Endothelial cell of umbilical vein (primary cell): ENCODE data around the gene ULK4. TPM values are rescaled to one million over a fixed set of nuclear protein-coding genes. Genes with fewer than 3 reads are reported as not detected.

Experiments used
- BruUV-seq: library from RNA; stranded (reverse); fragments of 400-500 nt; replicated peaks from 2 replicates; lab custom pipeline; 2021; lab: Mats Ljungman, UMichigan
- CTCF ChIA-PET: fragments of 300-600, 350-600 bp; sonication (Branson Sonifier 250); formaldehyde crosslinking; loops from one replicate; lab custom pipeline; 2021; ENCODE audit warnings: antibody characterized with exemption, inconsistent platforms; lab: Charles Lee
- POLR2A ChIA-PET: fragments of 300-600, 350-600 bp; sonication (Branson Sonifier 250); formaldehyde crosslinking; loops from one replicate; lab custom pipeline; 2021; ENCODE audit warnings: antibody characterized with exemption, inconsistent platforms; lab: Charles Lee
- DNase-seq: peaks from one replicate; pipeline ENCODE4 v3.0.0-alpha.2; 2011; ENCODE audit warnings: low read depth, low spot score
- FAIRE-seq: peaks from 2 replicates; lab custom pipeline; 2011; peaks lifted over from hg19 to GRCh38; lab: Jason Lieb, UNC
- H2AFZ ChIP-seq: 2 replicates; pipeline ENCODE4 v1.6.0; 2012; ENCODE audit warnings: low read depth, low read length, control low read depth, inconsistent platforms
- H3K27ac ChIP-seq: 2 replicates; pipeline ENCODE4 v1.5.1; 2011; ENCODE audit warnings: low read depth, mild to moderate bottlenecking, control low read depth, low read length, moderate library complexity; ENCODE audit not compliant: insufficient read depth
- H3K27me3 ChIP-seq, 2 experiments: 2 replicates each; pipeline versions ENCODE4 v1.6.0 to v1.6.1; 2011; ENCODE audit warnings: low read length in 2 of 2, mixed read lengths in 1 of 2; ENCODE audit not compliant: control insufficient read depth in 2 of 2, insufficient read depth in 2 of 2
- H3K36me3 ChIP-seq, 2 experiments: 2 replicates in 1 of 2; 3 replicates in 1 of 2; pipeline ENCODE4 v1.5.1; 2011; ENCODE audit warnings: low read length in 2 of 2, mild to moderate bottlenecking in 1 of 2, moderate library complexity in 1 of 2; ENCODE audit not compliant: control insufficient read depth in 2 of 2, insufficient read depth in 2 of 2; ENCODE audit errors: extremely low read depth in 1 of 2
- H3K4me1 ChIP-seq: 3 replicates; pipeline ENCODE4 v1.5.1; 2011; ENCODE audit warnings: mild to moderate bottlenecking, low read length; ENCODE audit not compliant: control insufficient read depth, insufficient read depth; ENCODE audit errors: extremely low read depth
- H3K4me2 ChIP-seq: 2 replicates; pipeline ENCODE4 v1.6.1; 2011; ENCODE audit warnings: low read length, control low read depth, mixed read lengths; ENCODE audit not compliant: insufficient read depth
- H3K4me3 ChIP-seq, 3 experiments: fragments of 200-600 bp in 1 of 3; sonication (generic), shearing (Covaris generic) in 1 of 3; replicated peaks in 1 of 3; 2 replicates each; pipeline ENCODE4 v1.5.1; 2011 to 2016; ENCODE audit warnings: control low read depth in 3 of 3, low read length in 3 of 3, mild to moderate bottlenecking in 2 of 3, inconsistent platforms in 1 of 3, low read depth in 1 of 3, moderate library complexity in 1 of 3; ENCODE audit not compliant: insufficient read depth in 1 of 3
- H3K79me2 ChIP-seq: 2 replicates; pipeline ENCODE4 v1.6.0; 2012; ENCODE audit warnings: low read length, inconsistent platforms; ENCODE audit not compliant: control insufficient read depth, insufficient read depth
- H3K9ac ChIP-seq: replicated peaks from 2 replicates; pipeline ENCODE3; 2011; ENCODE audit warnings: low read length, control low read depth; ENCODE audit not compliant: insufficient read depth; ENCODE audit errors: extremely low read depth
- H3K9me1 ChIP-seq: replicated peaks from 3 replicates; pipeline ENCODE4 v1.6.0; 2011; ENCODE audit warnings: mild to moderate bottlenecking, low read length; ENCODE audit not compliant: control insufficient read depth, insufficient read depth; ENCODE audit errors: extremely low read depth
- H3K9me3 ChIP-seq: replicated peaks from 2 replicates; pipeline ENCODE4 v1.5.1; 2012; ENCODE audit warnings: low read length, inconsistent platforms; ENCODE audit not compliant: control insufficient read depth, insufficient read depth
- H4K20me1 ChIP-seq: replicated peaks from 2 replicates; pipeline ENCODE3; 2011; ENCODE audit warnings: mild to moderate bottlenecking, low read length; ENCODE audit not compliant: control insufficient read depth, insufficient read depth; ENCODE audit errors: extremely low read depth
- CTCF ChIP-seq, 2 donors: IDR thresholded peaks; 1 replicate in 1 of 2; 2 replicates in 1 of 2; pipeline ENCODE4 v1.5.1; 2011; ENCODE audit warnings: low read length in 2 of 2, mild to moderate bottlenecking in 2 of 2, moderate library complexity in 2 of 2, control low read depth in 1 of 2, inconsistent platforms in 1 of 2, low read depth in 1 of 2; ENCODE audit not compliant: insufficient read depth in 1 of 2; ENCODE audit errors: extremely low read depth in 1 of 2
- EZH2 ChIP-seq: IDR thresholded peaks from 2 replicates; pipeline ENCODE4 v1.6.1; 2012; ENCODE audit warnings: borderline replicate concordance, low read depth, mild to moderate bottlenecking, moderate library complexity, low read length, inconsistent platforms; ENCODE audit not compliant: severe bottlenecking
- FOS ChIP-seq: IDR thresholded peaks from 2 replicates; pipeline ENCODE4 v1.6.1; 2011; ENCODE audit warnings: mild to moderate bottlenecking, low read length, moderate library complexity, borderline replicate concordance; ENCODE audit not compliant: insufficient read depth
- GATA2 ChIP-seq: IDR thresholded peaks from 2 replicates; pipeline ENCODE4 v1.7.0; 2011; ENCODE audit warnings: low read depth, mild to moderate bottlenecking, moderate library complexity, mixed read lengths, low read length; ENCODE audit not compliant: insufficient read length, insufficient read depth
- JUN ChIP-seq: IDR thresholded peaks from 2 replicates; pipeline ENCODE4 v1.6.1; 2011; ENCODE audit warnings: borderline replicate concordance, low read depth; ENCODE audit not compliant: insufficient read length, insufficient read depth
- MAX ChIP-seq: IDR thresholded peaks from 2 replicates; pipeline ENCODE4 v1.6.1; 2011; ENCODE audit not compliant: insufficient read depth, insufficient read length
- MYC ChIP-seq: IDR thresholded peaks from one replicate; pipeline ENCODE4 v1.6.1; 2011; ENCODE audit warnings: mild to moderate bottlenecking, low read depth, low read length
- POLR2A ChIP-seq: IDR thresholded peaks from 2 replicates; pipeline ENCODE4 v1.6.1; 2012; ENCODE audit warnings: low read depth, mild to moderate bottlenecking, control low read depth, low read length
- POLR2AphosphoS5 ChIP-seq: IDR thresholded peaks from 2 replicates; pipeline ENCODE4 v1.6.1; 2012; ENCODE audit warnings: low read depth, mild to moderate bottlenecking, control low read depth, low read length, moderate library complexity; ENCODE audit not compliant: insufficient read depth
- dilution Hi-C: fragments of 300-500 bp; cut with MboI; formaldehyde crosslinking; loops from one replicate; pipeline ENCODE4 v1.15.0; 2019; ENCODE audit warnings: low sequenced_read_pairs; ENCODE audit not compliant: extremely low pct_ligation_motif_present
- intact Hi-C: fragments of 100-400 bp; cut with micrococcal nuclease; formaldehyde crosslinking; loops from one replicate; pipeline ENCODE4 v1.10.0; 2022
- polyA plus RNA-seq, 4 experiments: library from polyadenylated mRNA; depleted of rRNA in 3 of 4; stranded (reverse) in 3 of 4; unstranded in 1 of 4; fragments of >200 nt; gene quantifications; 2 replicates each; pipeline versions ENCODE4 v1.2.1 to v1.2.3, GENCODE V29; 2011 to 2012; ENCODE audit warnings: missing spikeins in 1 of 4
- total RNA-seq: library from RNA; stranded (reverse); gene quantifications from 2 replicates; pipeline ENCODE4 v1.2.3, GENCODE V29; 2021

The ULK4 gene
- total and polyA plus RNA-seq, 2 donors (not counting 3 experiments of a cell fraction or from before 2014, with no cell fraction given) = 3.3 to 16.0 TPM

- no peaks in the 10 kb centered on the region for H3K36me3 ChIP-seq
- DNase-seq (no peak), FAIRE-seq (no peak)
- H3K4me3 ChIP-seq = no peak overlapping the region
- CTCF ChIA-PET = no interaction called here
- H3K27me3 ChIP-seq = no peaks in the 10 kb centered on the region
- no peak overlapping the region for H2AFZ ChIP-seq
- no peaks in the 10 kb centered on the region for H3K79me2 ChIP-seq
- H4K20me1 ChIP-seq = no peaks in the 10 kb centered on the region
- TF ChIP-seq EZH2 (no peak), CTCF (IDR thresholded peaks at IDR 0.05; ENCODE audit: extremely low read depth in 1 of 2, insufficient read depth in 1 of 2, low read depth in 1 of 2, low read length in 2 of 2) (no peak), POLR2AphosphoS5 (no peak), POLR2A (no peak), GATA2 (no peak), MAX (no peak), MYC (no peak), JUN (no peak), FOS (no peak)
- no peaks in the 10 kb centered on the region for H3K9me3 ChIP-seq
- H3K9ac ChIP-seq = no peak overlapping the region
- POLR2A ChIA-PET = no interaction called here
- H3K4me1 ChIP-seq = no peaks in the 10 kb centered on the region
- no TSS peak for BruUV-seq
- intact Hi-C loops = no loop called here
- no peak overlapping the region for H3K27ac ChIP-seq
- H3K4me2 ChIP-seq = no peak overlapping the region
- dilution Hi-C loops = no loop called here
- no peaks in the 10 kb centered on the region for H3K9me1 ChIP-seq
These were observed 309.0 kb downstream of the ULK4 start for GRCh38 chr3:41652931-41653330.
